Measurements from ENCODE around the gene PPP1R14C.
A peak's percentile ranks its signal among the peaks of the same experiment; 100 is the strongest.

Gene PPP1R14C

GRCh38 chr6:150271172-150271500 lies 128.3 kb downstream of the PPP1R14C start:
- no peak for DNase-seq (ENCODE audit: low read depth, low spot score)

- DNase-seq (ENCODE audit: low read depth, low spot score): no peak
These were observed 128.8 kb downstream of the PPP1R14C start for GRCh38 chr6:150271501-150272263.

DNA sequence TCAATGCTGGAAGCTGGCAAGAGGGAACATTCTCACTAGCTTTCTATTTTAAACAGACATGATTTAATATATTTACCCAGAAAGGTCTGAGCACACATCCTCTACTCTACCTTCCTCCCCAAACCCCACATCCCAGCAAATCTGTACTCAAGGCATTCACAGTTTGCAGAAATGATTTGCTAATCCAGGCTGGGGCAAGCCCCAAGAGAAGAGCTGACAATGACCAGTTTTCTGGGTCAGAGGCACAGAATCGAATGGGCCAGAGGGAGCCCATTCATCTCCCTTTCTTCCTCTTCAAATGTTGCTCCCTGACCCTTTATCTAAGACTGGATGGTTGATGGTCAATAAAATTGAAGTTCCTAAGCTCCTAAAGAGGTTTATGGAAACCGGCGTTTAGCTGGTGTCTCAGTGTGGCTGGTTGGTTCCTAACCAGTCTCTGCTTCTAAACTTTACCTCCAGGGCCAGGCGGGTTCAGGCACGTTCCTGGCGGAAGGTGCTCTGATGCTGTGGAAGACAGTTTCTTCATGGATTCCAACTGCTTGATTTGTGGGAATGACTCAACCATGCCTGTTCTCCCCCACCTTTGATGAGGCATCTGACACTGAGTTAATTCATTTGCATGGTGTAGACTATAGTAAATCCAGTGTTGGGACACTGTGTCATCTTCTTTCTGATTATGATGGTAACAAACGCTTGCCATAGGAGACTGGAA lies 129.6 kb downstream of the PPP1R14C start:
- DNase-seq (ENCODE audit: low read depth, low spot score): no peak

DNA sequence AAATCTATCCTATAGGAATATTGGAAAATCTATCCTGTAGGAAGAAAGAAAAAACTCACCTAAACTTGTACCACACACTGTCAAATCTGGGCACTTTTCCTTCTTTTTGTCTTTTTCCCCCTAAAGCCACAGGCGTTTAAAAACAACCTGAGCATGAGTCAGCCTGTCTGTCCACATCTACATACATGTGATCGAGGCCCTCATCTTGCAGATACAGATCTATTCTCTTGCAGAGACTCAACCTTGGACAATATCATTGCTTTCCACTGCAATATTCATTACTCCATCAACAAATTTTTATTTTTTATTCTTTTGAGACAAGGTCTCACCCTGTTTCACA lies 130.1 kb downstream of the PPP1R14C start:
- DNase-seq (ENCODE audit: low read depth, low spot score): no peak

- DNase-seq (ENCODE audit: low read depth, low spot score): no peak
These were observed 130.8 kb downstream of the PPP1R14C start for GRCh38 chr6:150273457-150274309.

GRCh38 chr6:150275489-150275888 lies 132.6 kb downstream of the PPP1R14C start:
- no peak for DNase-seq (ENCODE audit: low read depth, low spot score)

DNA sequence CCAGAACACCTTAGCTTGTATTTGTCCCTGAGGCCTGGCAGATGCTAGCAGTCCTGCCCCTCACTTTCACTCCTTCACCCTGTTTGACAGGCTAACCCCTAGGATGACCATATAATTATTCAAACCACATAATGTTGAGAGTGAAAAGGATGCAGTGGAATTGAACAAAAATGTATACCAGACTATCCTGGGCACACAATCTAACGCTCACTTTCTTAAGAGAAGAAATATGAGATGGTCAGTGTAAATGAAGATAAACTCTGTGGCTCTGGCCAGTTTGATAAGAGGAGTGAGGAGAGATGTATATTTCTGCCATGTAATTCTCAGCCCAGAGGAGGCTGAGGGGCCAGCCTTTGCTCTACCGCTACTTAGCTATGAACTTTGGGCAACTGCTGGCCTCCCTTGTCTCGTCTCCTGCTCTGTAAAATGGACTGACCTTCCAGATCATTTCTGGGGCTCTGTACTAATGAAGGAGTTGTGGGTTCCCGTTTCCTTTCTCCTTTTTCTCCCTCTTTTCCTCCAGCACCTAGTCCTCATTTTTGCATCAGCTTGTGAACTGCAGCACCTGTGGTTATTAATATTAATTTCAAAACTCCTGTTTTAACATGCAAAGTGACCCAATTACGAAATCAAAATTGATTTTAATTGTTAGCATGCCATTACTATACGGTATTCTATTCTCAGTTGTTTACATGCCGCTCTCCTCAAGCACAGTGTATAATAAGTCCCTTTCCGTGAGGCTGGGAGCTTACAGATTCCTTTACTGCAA lies 133.5 kb downstream of the PPP1R14C start:
- no peak for DNase-seq (ENCODE audit: low read depth, low spot score)

DNA sequence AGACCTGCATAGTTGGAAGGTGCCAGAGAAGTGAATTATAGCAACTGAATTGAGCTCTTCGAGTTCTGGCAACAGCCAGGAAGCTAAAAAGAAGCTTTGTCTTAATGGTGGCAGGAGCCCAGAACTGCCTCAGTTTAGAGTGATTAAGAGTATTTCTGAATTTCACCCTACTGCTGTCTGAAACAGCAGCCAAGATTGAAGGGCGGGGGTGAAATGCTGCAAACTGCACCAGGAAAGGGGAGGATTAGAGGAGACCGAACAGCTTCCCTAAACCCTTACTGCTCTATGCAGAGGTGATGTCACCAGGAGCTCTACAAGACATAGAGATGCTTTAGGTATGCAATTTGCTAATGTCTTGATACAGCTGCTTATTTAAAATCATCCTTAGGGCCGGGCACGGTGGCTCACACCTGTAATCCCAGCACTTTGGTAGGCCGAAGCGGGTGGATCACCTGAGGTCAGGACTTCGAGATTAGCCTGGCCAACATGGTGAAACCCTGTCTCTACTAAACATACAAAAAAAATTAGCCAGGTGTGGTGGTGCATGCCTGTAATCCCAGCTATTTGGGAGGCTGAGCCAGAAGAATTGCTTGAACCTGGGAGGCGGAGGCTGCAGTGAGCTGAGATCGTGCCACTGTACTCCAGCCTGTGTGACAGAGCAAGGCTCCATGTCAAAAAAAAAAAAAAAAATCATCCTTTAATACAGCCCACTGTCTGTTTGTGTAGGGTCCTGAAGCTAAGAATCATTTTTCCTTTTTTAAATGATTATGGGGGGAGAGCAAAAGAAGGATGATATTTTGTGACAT lies 134.3 kb downstream of the PPP1R14C start:
- peak; percentile 57 for DNase-seq (ENCODE audit: low read depth, low spot score)

- no peak for DNase-seq (ENCODE audit: low read depth, low spot score)
These were observed 136.7 kb downstream of the PPP1R14C start for GRCh38 chr6:150279533-150279932.

DNA sequence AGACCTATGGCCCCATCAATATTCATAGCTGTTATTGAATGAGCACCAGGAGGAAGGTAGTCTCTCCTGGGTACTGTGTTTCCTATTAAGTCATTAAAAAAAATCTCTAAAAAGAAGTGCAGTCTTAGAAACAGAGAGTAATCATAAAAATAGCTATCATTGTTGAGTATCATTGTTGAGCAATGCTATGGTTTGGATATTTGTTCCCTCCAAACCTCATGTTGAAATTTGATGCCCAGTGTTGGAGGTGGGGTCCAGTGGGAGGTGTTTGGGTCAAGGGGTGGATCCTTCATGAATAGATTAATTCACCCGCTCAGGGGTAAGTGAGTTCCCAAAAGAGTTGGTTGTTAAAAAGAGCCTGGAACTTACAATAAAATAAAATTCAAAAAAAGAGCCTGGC lies 137.9 kb downstream of the PPP1R14C start:
- DNase-seq (ENCODE audit: low read depth, low spot score): no peak

GRCh38 chr6:150281767-150282166 lies 138.9 kb downstream of the PPP1R14C start:
- DNase-seq (ENCODE audit: low read depth, low spot score): no peak

DNA sequence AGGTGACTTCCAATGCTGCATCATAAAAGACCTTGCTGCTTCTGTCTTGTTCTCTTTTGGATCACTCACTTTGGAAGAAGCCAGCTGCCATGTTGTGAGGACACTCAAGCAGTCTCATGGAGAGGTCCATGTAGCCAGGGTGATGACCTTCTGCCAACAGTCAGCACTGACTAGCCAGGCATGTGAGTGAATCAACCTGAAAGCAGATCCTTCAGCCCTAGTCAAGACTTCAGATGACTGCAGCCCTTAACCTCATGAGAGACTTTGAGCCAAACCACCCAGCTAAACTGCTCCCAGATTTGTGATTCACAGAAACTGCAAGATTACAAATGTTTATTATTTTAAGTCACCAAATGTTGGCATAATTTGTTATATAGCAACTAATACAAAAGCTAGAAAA lies 140.0 kb downstream of the PPP1R14C start:
- no peak for DNase-seq (ENCODE audit: low read depth, low spot score)

GRCh38 chr6:150286460-150286859 lies 143.6 kb downstream of the PPP1R14C start:
- no peak for DNase-seq (ENCODE audit: low read depth, low spot score)

GRCh38 chr6:150286912-150287311 lies 144.1 kb downstream of the PPP1R14C start:
- no peak for DNase-seq (ENCODE audit: low read depth, low spot score)

GRCh38 chr6:150288456-150288855 lies 145.6 kb downstream of the PPP1R14C start:
- no peak for DNase-seq (ENCODE audit: low read depth, low spot score)

GRCh38 chr6:150289454-150290071 lies 146.7 kb downstream of the PPP1R14C start:
- no peak for DNase-seq (ENCODE audit: low read depth, low spot score)

GRCh38 chr6:150290429-150290828 lies 147.6 kb downstream of the PPP1R14C start:
- DNase-seq (ENCODE audit: low read depth, low spot score): peak; percentile 68

DNA sequence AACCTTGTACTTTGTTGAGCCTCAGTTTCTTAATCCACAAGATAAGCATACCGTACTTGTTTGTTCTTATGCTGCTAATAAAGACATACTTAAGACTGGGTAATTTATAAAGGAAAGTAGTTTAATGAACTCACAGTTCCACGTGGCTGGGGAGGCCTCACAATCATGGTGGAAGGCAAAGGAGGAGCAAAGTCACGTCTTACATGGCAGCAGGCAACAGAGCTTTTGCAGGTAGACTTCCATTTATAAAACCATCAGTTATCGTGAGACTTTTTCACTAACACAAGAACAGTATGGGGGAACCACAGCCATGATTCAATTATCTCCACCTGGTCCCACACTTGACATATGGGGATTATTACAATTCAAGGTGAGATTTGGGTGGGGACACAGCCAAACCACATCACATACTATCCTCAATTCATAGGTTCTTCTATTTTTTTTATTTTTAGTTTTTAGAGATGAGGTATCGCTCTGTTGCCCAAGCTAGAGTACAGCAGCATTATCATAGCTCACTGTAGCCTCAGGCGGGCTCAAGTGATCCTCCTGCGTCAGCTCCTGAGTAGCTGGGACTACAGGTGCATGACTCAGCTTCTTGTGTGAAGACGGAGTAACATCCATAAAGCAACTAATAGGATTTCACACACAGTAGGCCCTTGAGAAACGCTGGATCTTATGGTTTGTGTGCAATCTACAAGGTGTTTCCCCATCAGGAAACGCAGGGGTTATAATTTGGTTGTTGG lies 149.3 kb downstream of the PPP1R14C start:
- no peak for DNase-seq (ENCODE audit: low read depth, low spot score)

DNA sequence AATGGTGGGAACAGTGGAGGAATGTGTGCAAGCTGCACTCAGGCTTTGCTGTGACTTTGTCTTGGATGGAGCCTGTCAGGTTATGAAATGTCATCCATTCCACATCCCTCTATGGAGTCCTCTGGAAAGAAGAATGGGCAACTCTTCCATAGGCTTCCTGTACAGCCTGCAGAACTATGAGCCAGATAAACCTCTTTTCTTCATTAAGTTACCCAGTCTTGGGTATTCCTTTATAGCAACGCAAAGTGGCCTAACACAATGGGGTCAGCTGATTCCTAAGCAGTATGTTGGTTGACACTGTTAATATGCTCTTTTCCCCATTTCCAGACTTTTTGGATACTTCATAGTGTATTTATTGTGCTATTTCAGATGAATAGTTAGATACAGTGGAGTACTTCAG lies 150.2 kb downstream of the PPP1R14C start:
- DNase-seq (ENCODE audit: low read depth, low spot score): no peak

Data from astrocyte of the hippocampus (primary cell).